Measurements from ENCODE around the gene RYR2.

GRCh38 chr1:237591353-237591752 is 549.4 kb downstream of the RYR2 start:
- no peak for TF ChIP-seq POLR2A (IDR thresholded peaks at IDR 0.05)
- TF ChIP-seq POLR2AphosphoS5 (IDR thresholded peaks at IDR 0.05), result no peak
